Adrenal gland (tissue), 12 donors: ENCODE data around the gene DIRAS2. TPM values are rescaled to one million over a fixed set of nuclear protein-coding genes. Genes with fewer than 3 reads are reported as not detected.

Experiments used
- DNase-seq, 7 donors: peaks; one replicate each; pipeline ENCODE4 v3.0.0-alpha.2; 2019 to 2020
- H3K27ac ChIP-seq, 5 donors: fragments of 200-600 bp; sonication (generic) in 4 of 5; 1 replicate in 3 of 5; 2 replicates in 2 of 5; pipeline versions ENCODE4 v1.5.1 to v1.8.0; 2016 to 2020; ENCODE audit warnings: mild to moderate bottlenecking in 1 of 5
- H3K27me3 ChIP-seq: fragments of 200-600 bp; 2 replicates; pipeline ENCODE4 v1.8.0; 2021
- H3K36me3 ChIP-seq, 2 donors: fragments of 200-600 bp; replicated peaks in 1 of 2; 1 replicate in 1 of 2; 2 replicates in 1 of 2; pipeline versions ENCODE4 v1.5.1 to v1.8.0; 2018 to 2022
- H3K4me1 ChIP-seq, 2 donors: fragments of 200-600 bp; replicated peaks in 1 of 2; 1 replicate in 1 of 2; 2 replicates in 1 of 2; pipeline versions ENCODE4 v1.5.1 to v1.8.0; 2018 to 2021
- H3K4me3 ChIP-seq, 4 donors: fragments of 200-600 bp; sonication (generic) in 3 of 4; one replicate each; pipeline ENCODE4 v1.5.1; 2016 to 2018
- H3K9me3 ChIP-seq, 3 donors: fragments of 200-600 bp; sonication (generic) in 1 of 3; replicated peaks in 1 of 3; 1 replicate in 2 of 3; 2 replicates in 1 of 3; pipeline versions ENCODE4 v1.5.1 to v1.8.0; 2016 to 2021
- POLR2A ChIP-seq, 2 donors: fragments of 450-650 bp; IDR thresholded peaks; one replicate each; pipeline ENCODE4 v1.6.1; 2017; ENCODE audit warnings: antibody characterized with exemption in 2 of 2, mild to moderate bottlenecking in 2 of 2, moderate library complexity in 1 of 2
- WGBS, 4 donors: extraction: QIAGEN DNeasy Blood & Tissue Kit in 2 of 4; methylation state at CpG; one replicate each; pipeline versions ENCODE4 v1.1.5 to v1.1.7; 2013 to 2017; 5-methylcytosine and 5-hydroxymethylcytosine counted together
- intact Hi-C, 2 donors: fragments of 100-400 bp; cut with DNase I; formaldehyde crosslinking; loops; one replicate each; pipeline versions ENCODE4 v1.14.1 to v1.15.0; 2022 to 2023
- polyA plus RNA-seq, 3 donors: library from polyadenylated mRNA; stranded (reverse); fragments of 200-250 nt in 2 of 3; fragments of 350-450 nt in 1 of 3; fragmentation: Illumina TruSeq in 1 of 3; extraction: RNeasy Lipid Tissue Mini Kit (QIAGEN cat#74804) in 1 of 3; gene quantifications; one replicate each; pipeline ENCODE4 v1.2.3, GENCODE V29; 2013 to 2014
- total RNA-seq, 9 donors: library from RNA; depleted of rRNA in 4 of 9; stranded (reverse); fragments of >200 nt in 4 of 9; fragments of 120-200 nt in 1 of 9; fragmentation: NEBNext Ultra II Directional in 1 of 9; extraction: Animal tissue kit (Norgen Biotek cat#: 25700) in 1 of 9; gene quantifications; one replicate each; pipeline versions ENCODE4 v1.1.0 to v1.2.4, GENCODE V29; 2013 to 2023
- TF ChIP-seq, protein P1 (sequence below), 6 experiments: fragments of 450-650 bp in 4 of 6; fragments of 200-600 bp in 2 of 6; sonication (generic) in 1 of 6; IDR thresholded peaks; 1 replicate in 5 of 6; 2 replicates in 1 of 6; pipeline versions ENCODE4 v1.5.1 to v1.8.0; 2016 to 2021; ENCODE audit warnings: antibody characterized with exemption in 6 of 6, mild to moderate bottlenecking in 2 of 6, moderate library complexity in 1 of 6
- donor health status: healthy with polysubstance abuse.
- donor health status: Bipolar disorder and iron deficiency.
- donor health status: DM: yes; HTN: yes; CAD: no.
- donor health status: DM: no; HTN: no; CAD: no.
- donor health status: DM: no; HTN: no; CAD: no.
- donor health status: DM: yes; HTN: yes; CAD: no.

DIRAS2 gene
- total and polyA plus RNA-seq, 12 donors, result 0.06 to 3.1 (median 1.2) TPM; not detected in 3

DNA sequence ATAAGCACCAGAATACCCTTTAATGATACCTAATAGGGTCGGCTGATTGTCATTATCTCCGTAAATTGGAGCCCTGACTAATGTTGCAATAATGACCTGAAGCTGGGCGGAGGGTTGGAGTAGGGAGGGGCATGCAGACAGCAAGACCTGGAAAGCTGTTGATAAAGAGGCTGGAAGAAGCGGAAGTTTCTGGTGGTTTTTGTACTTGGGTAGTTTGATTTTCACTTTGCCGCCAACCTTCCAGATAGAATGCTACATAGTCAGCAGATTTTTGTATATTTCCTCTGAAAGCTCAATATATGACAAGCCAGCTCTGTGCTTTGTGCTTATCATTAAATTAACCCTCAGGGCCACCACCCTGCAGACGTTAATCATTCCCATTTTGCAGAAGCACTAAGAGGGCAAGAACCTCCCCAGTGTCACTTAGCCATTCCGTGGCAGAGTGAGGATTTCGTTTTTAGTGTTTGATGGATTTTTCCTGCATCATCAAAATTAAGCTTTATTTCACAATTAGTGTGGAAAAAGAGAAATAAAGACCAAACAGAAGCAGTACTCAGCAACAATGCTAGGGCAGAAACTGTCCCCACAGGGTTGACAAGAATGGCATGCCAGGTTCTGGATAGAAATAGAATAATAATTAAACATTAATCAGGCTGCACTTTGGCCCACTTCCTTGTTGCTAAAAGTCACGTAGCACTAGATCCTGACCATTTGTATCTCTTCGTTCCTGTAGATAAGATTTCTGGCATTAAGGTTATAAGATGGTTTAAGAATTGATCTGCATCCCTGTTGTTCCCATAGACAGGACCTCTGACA, 34.7 kb downstream of the DIRAS2 start:
- Histone ChIP-seq H3K27me3 (no peaks in the 10 kb centered on the region), H3K4me1 (no peaks in the 10 kb centered on the region), H3K36me3 (no peaks in the 10 kb centered on the region), H3K9me3 (no peaks in the 10 kb centered on the region), H3K4me3 (no peak overlapping the region), H3K27ac (no peak overlapping the region)
- no peak for DNase-seq
- no peak for TF ChIP-seq POLR2A (IDR thresholded peaks at IDR 0.05)
- TF ChIP-seq, protein P1, sequence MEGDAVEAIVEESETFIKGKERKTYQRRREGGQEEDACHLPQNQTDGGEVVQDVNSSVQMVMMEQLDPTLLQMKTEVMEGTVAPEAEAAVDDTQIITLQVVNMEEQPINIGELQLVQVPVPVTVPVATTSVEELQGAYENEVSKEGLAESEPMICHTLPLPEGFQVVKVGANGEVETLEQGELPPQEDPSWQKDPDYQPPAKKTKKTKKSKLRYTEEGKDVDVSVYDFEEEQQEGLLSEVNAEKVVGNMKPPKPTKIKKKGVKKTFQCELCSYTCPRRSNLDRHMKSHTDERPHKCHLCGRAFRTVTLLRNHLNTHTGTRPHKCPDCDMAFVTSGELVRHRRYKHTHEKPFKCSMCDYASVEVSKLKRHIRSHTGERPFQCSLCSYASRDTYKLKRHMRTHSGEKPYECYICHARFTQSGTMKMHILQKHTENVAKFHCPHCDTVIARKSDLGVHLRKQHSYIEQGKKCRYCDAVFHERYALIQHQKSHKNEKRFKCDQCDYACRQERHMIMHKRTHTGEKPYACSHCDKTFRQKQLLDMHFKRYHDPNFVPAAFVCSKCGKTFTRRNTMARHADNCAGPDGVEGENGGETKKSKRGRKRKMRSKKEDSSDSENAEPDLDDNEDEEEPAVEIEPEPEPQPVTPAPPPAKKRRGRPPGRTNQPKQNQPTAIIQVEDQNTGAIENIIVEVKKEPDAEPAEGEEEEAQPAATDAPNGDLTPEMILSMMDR (IDR thresholded peaks at IDR 0.05), result no peak
- intact Hi-C loops, result no loop called here
- 50 to 54% (median 52%) methylated on average over 10 of the region's 10 CpGs for WGBS, 4 donors

GRCh38 chr9:90600029-90600428, 42.6 kb downstream of the DIRAS2 start:
- Histone ChIP-seq H3K4me3 (no peak overlapping the region), H3K27me3 (no peaks in the 10 kb centered on the region), H3K9me3 (no peaks in the 10 kb centered on the region), H3K36me3 (no peaks in the 10 kb centered on the region), H3K4me1 (no peaks in the 10 kb centered on the region), H3K27ac (no peak overlapping the region)
- WGBS, 4 donors, result 55 to 68% (median 66%) methylated on average over 1 of the region's 1 CpG
- TF ChIP-seq, protein P1 (IDR thresholded peaks at IDR 0.05), result no peak
- no peak for TF ChIP-seq POLR2A (IDR thresholded peaks at IDR 0.05)
- DNase-seq, result no peak
- intact Hi-C loops, result no loop called here

GRCh38 chr9:90598191-90598590, 44.4 kb downstream of the DIRAS2 start:
- no peak overlapping the region for H3K4me3 ChIP-seq
- intact Hi-C loops, result no loop called here
- no peak overlapping the region for H3K27ac ChIP-seq
- H3K27me3 ChIP-seq, result no peaks in the 10 kb centered on the region
- WGBS, 4 donors, result 78 to 86% (median 82%) methylated on average over 5 of the region's 5 CpGs
- no peaks in the 10 kb centered on the region for H3K36me3 ChIP-seq
- no peak for DNase-seq
- H3K4me1 ChIP-seq, result no peaks in the 10 kb centered on the region
- H3K9me3 ChIP-seq, result no peaks in the 10 kb centered on the region
- TF ChIP-seq, protein P1 (IDR thresholded peaks at IDR 0.05), result no peak
- no peak for TF ChIP-seq POLR2A (IDR thresholded peaks at IDR 0.05)

GRCh38 chr9:90593646-90594045, 49.0 kb downstream of the DIRAS2 start:
- H3K4me1 ChIP-seq, result no peaks in the 10 kb centered on the region
- no peaks in the 10 kb centered on the region for H3K9me3 ChIP-seq
- H3K27me3 ChIP-seq, result no peaks in the 10 kb centered on the region
- intact Hi-C loops, result no loop called here
- TF ChIP-seq POLR2A (IDR thresholded peaks at IDR 0.05), result no peak
- TF ChIP-seq, protein P1 (IDR thresholded peaks at IDR 0.05), result no peak
- H3K4me3 ChIP-seq, result no peak overlapping the region
- WGBS, 4 donors, result 41 to 63% (median 53%) methylated on average over 2 of the region's 2 CpGs
- no peak overlapping the region for H3K27ac ChIP-seq
- H3K36me3 ChIP-seq, result no peaks in the 10 kb centered on the region
- DNase-seq, result no peak
